ENCODE results near the gene SYT1.

GRCh38 chr12:78928200-78929074 is 63.9 kb downstream of the SYT1 start:
- TF ChIP-seq POLR2AphosphoS5 (IDR thresholded peaks at IDR 0.05; ENCODE audit: low read depth, low read length) (no peak), POLR2A (IDR thresholded peaks at IDR 0.05; ENCODE audit: low read depth, low read length) (no peak), TAF1 (IDR thresholded peaks at IDR 0.05; ENCODE audit: borderline replicate concordance, low read depth, low read length) (no peak)

Data from GM12892 (cell line).